Left cardiac atrium (tissue), 4 donors: ENCODE results near the gene IGFBP7. TPM values are rescaled to one million over a fixed set of nuclear protein-coding genes. Genes with fewer than 3 reads are reported as not detected.

ENCODE experiments used
- ATAC-seq, 2 donors: fragments of 200-7000 bp; cut with Tn5 transposase; one replicate each; pipeline ENCODE4 v1.9.1; 2020; ENCODE audit warnings: mild to moderate bottlenecking in 2 of 2, moderate library complexity in 2 of 2
- DNase-seq: peaks from one replicate; pipeline ENCODE4 v3.0.0-alpha.2; 2020
- intact Hi-C, 2 donors: fragments of 100-400 bp; cut with DNase I; formaldehyde crosslinking; loops; one replicate each; pipeline versions ENCODE4 v1.14.1 to v1.15.1; 2022 to 2023
- total RNA-seq, 2 donors: library from RNA; stranded (reverse); fragmentation: NEBNext Ultra II Directional; extraction: Animal tissue kit (Norgen Biotek cat#: 25700); gene quantifications; one replicate each; pipeline ENCODE4 v1.2.1, GENCODE V29; 2021
- donor health status: DM: no; HTN: yes; CAD: no.
- donor health status: DM: no; HTN: yes; CAD: no; lungs with severe emphysema.
- donor health status: DM: yes; HTN: yes; CAD: no.
- donor health status: Dilated cardiomyopathy.

Gene IGFBP7
- total RNA-seq, 2 donors from 2014 or later: 580 to 792 TPM

- ATAC-seq: peak; percentile 85 to 88
- intact Hi-C loops: loop anchor here in 1 of 2 donors (10.0 kb wide), 1 partner anchor 57 kb away; no protein-coding TSS in a partner anchor
- peak; percentile 71 for DNase-seq
These were observed 8.0 kb downstream of the IGFBP7 start for GRCh38 chr4:57102050-57102624.

- ATAC-seq (no peak), DNase-seq (no peak)
- intact Hi-C loops: loop anchor here in 1 of 2 donors (10.0 kb wide), 1 partner anchor 56 kb away; no protein-coding TSS in a partner anchor
These were observed 9.1 kb downstream of the IGFBP7 start for GRCh38 chr4:57100979-57101651.

- DNase-seq (no peak), ATAC-seq (no peak)
- intact Hi-C loops: no loop called here
These were observed 10.8 kb downstream of the IGFBP7 start for GRCh38 chr4:57099363-57099762.

- ATAC-seq (no peak), DNase-seq (no peak)
- intact Hi-C loops: no loop called here
These were observed 11.2 kb downstream of the IGFBP7 start for GRCh38 chr4:57098941-57099340.

- ATAC-seq: peak in 1 of 2 donors; percentile 8
- intact Hi-C loops: no loop called here
- DNase-seq: no peak
These were observed 11.8 kb downstream of the IGFBP7 start for GRCh38 chr4:57098415-57098814.

- intact Hi-C loops: no loop called here
- DNase-seq (no peak), ATAC-seq (no peak)
These were observed 12.5 kb downstream of the IGFBP7 start for GRCh38 chr4:57097711-57098110.

- ATAC-seq (no peak), DNase-seq (no peak)
- intact Hi-C loops: no loop called here
These were observed 14.2 kb downstream of the IGFBP7 start for GRCh38 chr4:57095956-57096355.

GRCh38 chr4:57095245-57095644 lies 14.9 kb downstream of the IGFBP7 start:
- intact Hi-C loops: no loop called here
- DNase-seq (no peak), ATAC-seq (no peak)

- no peak for DNase-seq
- ATAC-seq: peak in 1 of 2 donors; percentile 29
- intact Hi-C loops: no loop called here
These were observed 15.4 kb downstream of the IGFBP7 start for GRCh38 chr4:57094832-57095223.

- DNase-seq (no peak), ATAC-seq (peak; percentile 58 to 80)
- intact Hi-C loops: no loop called here
These were observed 16.0 kb downstream of the IGFBP7 start for GRCh38 chr4:57093845-57094831.

- ATAC-seq (no peak), DNase-seq (no peak)
- intact Hi-C loops: no loop called here
These were observed 18.5 kb downstream of the IGFBP7 start for GRCh38 chr4:57091657-57092162.

GRCh38 chr4:57090079-57090478 lies 20.1 kb downstream of the IGFBP7 start:
- intact Hi-C loops: no loop called here
- DNase-seq (no peak), ATAC-seq (no peak)

GRCh38 chr4:57089549-57089948 lies 20.6 kb downstream of the IGFBP7 start:
- intact Hi-C loops: no loop called here
- DNase-seq (no peak), ATAC-seq (no peak)

- intact Hi-C loops: no loop called here
- no peak for DNase-seq
- no peak for ATAC-seq
These were observed 24.0 kb downstream of the IGFBP7 start for GRCh38 chr4:57086031-57086723.

- ATAC-seq: no peak
- no peak for DNase-seq
- intact Hi-C loops: no loop called here
These were observed 24.9 kb downstream of the IGFBP7 start for GRCh38 chr4:57085278-57085677.

- intact Hi-C loops: no loop called here
- no peak for DNase-seq
- ATAC-seq: no peak
These were observed 25.8 kb downstream of the IGFBP7 start for GRCh38 chr4:57084360-57084759.

- intact Hi-C loops: no loop called here
- DNase-seq (no peak), ATAC-seq (peak in 1 of 2 donors; percentile 23)
These were observed 27.1 kb downstream of the IGFBP7 start for GRCh38 chr4:57083090-57083489.

GRCh38 chr4:57081651-57082621 lies 28.2 kb downstream of the IGFBP7 start:
- intact Hi-C loops: no loop called here
- ATAC-seq: no peak
- no peak for DNase-seq
